GM12864 (cell line): ENCODE data around the gene ABCA3.

Experiments
- DNase-seq: peaks from one replicate; pipeline ENCODE4 v3.0.0-alpha.2; 2011; ENCODE audit warnings: low read depth
- H3K4me3 ChIP-seq: 2 replicates; pipeline ENCODE4 v1.5.1; 2011; ENCODE audit warnings: mild to moderate bottlenecking, low read depth, low read length, control low read depth
- TF ChIP-seq, protein P1 (sequence below): IDR thresholded peaks from 2 replicates; pipeline ENCODE4 v1.5.1; 2011; ENCODE audit warnings: low read depth, mild to moderate bottlenecking, moderate library complexity, low read length, control low read depth, inconsistent platforms; ENCODE audit errors: missing control alignments

The ABCA3 gene

DNA sequence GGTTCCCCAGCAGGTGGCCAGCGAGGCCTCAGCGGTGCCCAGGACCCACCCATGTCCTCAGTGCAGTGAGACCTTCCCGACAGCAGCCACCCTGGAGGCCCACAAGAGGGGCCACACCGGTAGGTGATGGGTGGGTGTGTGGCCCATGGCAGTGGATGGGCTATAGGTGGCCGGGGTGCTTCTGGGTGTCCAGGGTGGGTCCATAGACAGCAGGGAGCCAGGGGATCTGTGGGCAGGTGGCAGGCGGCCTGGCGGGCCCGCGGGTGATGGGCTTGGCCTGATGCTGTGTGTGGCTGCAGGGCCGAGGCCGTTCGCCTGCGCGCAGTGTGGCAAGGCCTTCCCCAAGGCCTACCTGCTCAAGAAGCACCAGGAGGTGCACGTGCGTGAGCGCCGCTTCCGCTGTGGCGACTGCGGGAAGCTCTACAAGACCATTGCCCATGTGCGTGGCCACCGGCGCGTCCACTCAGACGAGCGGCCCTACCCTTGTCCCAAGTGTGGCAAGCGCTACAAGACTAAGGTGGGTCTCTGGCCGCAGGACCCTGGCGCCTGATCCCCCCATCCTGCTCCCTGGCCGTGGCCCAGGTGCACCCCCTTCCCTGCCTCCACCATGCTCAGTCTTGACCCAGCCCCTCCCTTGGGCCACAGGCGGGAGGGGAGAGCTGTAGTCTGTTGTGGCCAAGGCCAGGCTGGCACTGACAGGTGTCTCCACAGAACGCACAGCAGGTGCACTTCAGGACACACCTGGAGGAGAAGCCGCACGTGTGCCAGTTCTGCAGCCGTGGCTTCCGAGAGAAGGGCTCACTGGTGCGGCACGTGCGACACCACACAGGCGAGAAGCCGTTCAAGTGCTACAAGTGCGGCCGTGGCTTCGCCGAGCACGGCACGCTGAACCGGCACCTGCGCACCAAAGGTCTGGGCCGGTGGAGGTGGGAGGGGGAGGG is 106.4 kb downstream of the ABCA3 start:
- no peak for DNase-seq
- H3K4me3 ChIP-seq = no peak overlapping the region
- TF ChIP-seq, protein P1, sequence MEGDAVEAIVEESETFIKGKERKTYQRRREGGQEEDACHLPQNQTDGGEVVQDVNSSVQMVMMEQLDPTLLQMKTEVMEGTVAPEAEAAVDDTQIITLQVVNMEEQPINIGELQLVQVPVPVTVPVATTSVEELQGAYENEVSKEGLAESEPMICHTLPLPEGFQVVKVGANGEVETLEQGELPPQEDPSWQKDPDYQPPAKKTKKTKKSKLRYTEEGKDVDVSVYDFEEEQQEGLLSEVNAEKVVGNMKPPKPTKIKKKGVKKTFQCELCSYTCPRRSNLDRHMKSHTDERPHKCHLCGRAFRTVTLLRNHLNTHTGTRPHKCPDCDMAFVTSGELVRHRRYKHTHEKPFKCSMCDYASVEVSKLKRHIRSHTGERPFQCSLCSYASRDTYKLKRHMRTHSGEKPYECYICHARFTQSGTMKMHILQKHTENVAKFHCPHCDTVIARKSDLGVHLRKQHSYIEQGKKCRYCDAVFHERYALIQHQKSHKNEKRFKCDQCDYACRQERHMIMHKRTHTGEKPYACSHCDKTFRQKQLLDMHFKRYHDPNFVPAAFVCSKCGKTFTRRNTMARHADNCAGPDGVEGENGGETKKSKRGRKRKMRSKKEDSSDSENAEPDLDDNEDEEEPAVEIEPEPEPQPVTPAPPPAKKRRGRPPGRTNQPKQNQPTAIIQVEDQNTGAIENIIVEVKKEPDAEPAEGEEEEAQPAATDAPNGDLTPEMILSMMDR = no peak

DNA sequence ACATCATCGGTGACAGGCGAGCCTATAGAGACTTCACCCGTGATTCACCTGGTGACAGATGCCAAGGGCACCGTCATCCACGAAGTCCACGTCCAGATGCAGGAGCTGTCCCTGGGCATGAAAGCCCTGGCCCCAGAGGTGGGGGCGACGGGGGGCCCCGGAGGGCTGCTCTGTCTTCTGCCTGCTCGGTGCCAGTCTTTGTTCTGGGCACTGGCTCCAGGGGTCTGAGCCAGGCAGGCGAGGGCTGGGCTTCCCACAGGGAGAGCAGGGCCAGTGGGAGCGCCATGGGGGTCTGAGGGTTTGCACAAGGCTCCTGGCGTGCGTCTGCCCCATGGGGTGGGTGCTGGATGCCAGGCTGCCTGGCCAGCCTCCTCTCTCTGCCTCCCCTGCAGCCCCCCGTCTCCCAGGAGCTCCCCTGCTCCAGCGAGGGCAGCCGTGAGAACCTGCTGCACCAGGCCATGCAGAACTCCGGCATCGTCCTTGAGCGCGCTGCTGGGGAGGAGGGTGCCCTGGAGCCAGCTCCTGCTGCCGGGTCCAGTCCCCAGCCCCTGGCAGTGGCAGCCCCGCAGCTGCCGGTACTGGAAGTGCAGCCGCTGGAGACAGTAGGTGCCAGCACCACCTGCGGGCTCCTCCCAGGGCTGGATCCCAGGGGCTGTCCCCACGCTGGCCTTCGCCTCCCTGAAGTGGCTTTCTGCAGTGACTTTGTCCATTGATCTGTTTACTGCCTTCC is 107.3 kb downstream of the ABCA3 start:
- no peak overlapping the region for H3K4me3 ChIP-seq
- TF ChIP-seq, protein P1 = no peak
- DNase-seq = no peak

DNA sequence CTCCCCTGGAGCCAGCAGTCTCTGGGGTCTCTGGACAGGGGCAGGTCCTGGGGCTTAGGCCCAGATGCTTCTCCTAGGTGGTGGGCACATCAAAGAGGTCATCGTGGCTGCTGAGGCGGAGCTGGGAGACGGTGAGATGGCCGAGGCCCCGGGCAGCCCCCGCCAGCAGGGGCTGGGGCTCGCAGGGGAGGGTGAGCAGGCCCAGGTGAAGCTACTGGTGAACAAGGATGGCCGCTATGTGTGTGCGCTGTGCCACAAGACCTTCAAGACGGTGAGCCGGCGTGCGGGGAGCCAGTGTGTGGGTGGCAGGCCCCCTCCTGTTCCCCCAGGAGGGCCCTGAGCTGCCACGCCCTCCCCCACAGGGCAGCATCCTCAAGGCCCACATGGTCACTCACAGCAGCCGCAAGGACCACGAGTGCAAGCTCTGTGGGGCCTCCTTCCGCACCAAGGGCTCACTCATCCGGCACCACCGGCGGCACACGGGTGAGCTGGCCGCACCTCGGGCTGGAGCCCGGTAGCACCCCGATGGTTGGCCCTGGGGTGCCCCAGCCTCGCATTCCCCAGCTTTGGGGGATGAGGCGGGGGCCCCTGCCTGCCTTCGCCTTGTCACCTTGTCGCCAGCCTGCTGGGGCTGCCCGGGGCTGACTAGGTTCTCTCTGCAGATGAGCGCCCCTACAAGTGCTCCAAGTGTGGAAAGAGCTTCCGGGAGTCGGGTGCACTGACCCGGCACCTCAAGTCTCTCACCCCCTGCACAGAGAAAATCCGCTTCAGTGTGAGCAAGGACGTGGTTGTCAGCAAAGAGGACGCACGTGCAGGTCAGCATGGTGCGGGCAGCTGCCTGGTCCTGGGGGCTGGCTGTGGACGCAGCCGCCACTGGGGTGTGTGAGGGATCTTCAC is 108.2 kb downstream of the ABCA3 start:
- no peak for DNase-seq
- no peak overlapping the region for H3K4me3 ChIP-seq
- TF ChIP-seq, protein P1 = no peak

DNA sequence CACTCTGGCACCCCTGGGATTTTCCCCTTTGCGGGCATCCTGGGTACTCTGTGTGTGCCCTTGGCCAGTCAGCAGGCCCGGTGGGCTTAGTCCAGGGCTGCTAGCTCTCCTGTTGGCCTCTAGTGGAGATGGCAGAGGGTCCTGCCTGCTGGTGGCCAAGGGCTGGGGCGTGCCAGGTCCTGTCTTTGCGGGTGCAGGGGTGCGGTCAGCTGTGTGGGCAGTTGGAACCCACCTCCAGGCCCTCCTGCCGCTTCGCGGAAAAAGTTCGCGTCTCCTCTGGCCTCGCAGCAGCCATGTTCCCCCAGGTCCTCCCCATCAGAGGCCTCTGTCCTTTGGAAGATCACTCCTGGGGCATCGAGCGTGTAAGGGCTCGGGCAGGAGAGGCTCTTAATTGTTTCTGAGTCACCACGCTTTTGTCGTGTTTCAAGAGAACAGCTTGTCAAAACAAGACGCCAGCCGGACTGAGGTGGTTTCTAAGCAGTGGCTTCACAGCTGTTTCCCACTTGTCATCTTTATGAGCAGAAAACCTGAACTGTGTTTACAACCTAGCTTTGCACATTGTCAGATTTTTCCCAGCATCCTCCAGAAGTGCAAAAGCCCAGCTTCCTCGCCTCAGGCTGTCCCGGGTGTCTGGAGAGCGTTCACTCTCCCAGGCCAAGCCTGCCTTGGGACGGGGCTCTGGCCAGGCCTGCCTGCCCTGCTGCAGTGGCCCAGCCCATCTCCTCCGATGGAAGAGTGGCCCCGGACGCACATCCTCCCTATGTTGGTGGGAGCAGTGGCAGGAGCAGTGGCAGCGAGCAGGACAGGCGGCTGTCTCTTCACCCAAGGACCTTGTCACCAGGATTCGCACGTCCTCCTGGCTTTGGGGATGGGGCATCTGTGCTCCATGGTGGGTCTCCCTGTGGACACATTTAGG is 109.3 kb downstream of the ABCA3 start:
- TF ChIP-seq, protein P1 = no peak
- H3K4me3 ChIP-seq = no peak overlapping the region
- DNase-seq = no peak

DNA sequence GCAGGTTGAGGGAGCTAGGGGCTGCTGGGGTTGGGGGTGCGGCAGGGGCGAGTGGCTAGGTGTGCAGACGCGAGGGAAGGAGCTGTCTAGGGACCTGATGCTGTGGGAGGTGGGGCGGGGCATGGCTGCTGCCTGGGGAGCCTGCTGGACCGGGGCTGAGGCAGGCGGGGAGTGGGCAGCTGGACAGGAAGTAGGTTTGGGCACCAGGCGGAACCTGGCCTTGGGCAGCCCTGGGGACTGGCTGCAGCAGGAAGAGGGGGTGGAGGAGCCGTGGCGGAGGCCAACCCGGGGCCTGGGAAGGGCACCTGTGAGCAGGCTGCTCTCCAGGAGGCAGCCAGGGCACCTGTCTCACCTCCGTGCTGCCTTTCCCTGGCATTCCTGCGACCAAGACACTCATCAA is 110.2 kb downstream of the ABCA3 start:
- H3K4me3 ChIP-seq = no peak overlapping the region
- DNase-seq = no peak
- TF ChIP-seq, protein P1 = no peak
